Heart left ventricle (tissue), 16 donors: Measurements from ENCODE around the gene YOD1. TPM values are rescaled to one million over a fixed set of nuclear protein-coding genes. Genes with fewer than 3 reads are reported as not detected.

Experiments used
- ATAC-seq, 4 donors: fragments of 200-7000 bp; cut with Tn5 transposase; one replicate each; pipeline ENCODE4 v1.9.1; 2020 to 2022; ENCODE audit warnings: moderate library complexity in 4 of 4, mild to moderate bottlenecking in 3 of 4, moderate number of reproducible peaks in 1 of 4
- DNase-seq, 5 donors: peaks; one replicate each; pipeline ENCODE4 v3.0.0-alpha.2; 2020
- H3K27ac ChIP-seq, 12 donors: fragments of 200-600 bp; sonication (generic) in 4 of 12; one replicate each; pipeline versions ENCODE4 v1.5.0 to v1.8.0; 2016 to 2022; ENCODE audit warnings: mild to moderate bottlenecking in 2 of 12
- H3K27me3 ChIP-seq, 9 donors: fragments of 200-600 bp; sonication (generic) in 2 of 9; one replicate each; pipeline versions ENCODE4 v1.5.1 to v1.8.0; 2016 to 2022; ENCODE audit warnings: mild to moderate bottlenecking in 3 of 9
- H3K36me3 ChIP-seq, 9 donors: fragments of 200-600 bp; sonication (generic) in 2 of 9; one replicate each; pipeline versions ENCODE4 v1.5.0 to v1.8.0; 2018 to 2022; ENCODE audit warnings: mild to moderate bottlenecking in 2 of 9
- H3K4me1 ChIP-seq, 12 donors: fragments of 200-600 bp; sonication (generic) in 4 of 12; one replicate each; pipeline versions ENCODE4 v1.5.0 to v1.8.0; 2016 to 2022; ENCODE audit warnings: mild to moderate bottlenecking in 3 of 12
- H3K4me3 ChIP-seq, 12 donors: fragments of 200-600 bp; sonication (generic) in 4 of 12; one replicate each; pipeline versions ENCODE4 v1.5.0 to v1.8.0; 2017 to 2022; ENCODE audit warnings: mild to moderate bottlenecking in 9 of 12, moderate library complexity in 4 of 12
- H3K9me3 ChIP-seq, 12 donors: fragments of 200-600 bp; sonication (generic) in 4 of 12; one replicate each; pipeline versions ENCODE4 v1.5.0 to v1.8.0; 2016 to 2022; ENCODE audit warnings: mild to moderate bottlenecking in 1 of 12
- CTCF ChIP-seq, 12 donors: fragments of 200-600 bp; sonication (generic) in 4 of 12; IDR thresholded peaks; one replicate each; pipeline versions ENCODE4 v1.5.0 to v1.8.0; 2018 to 2022; ENCODE audit warnings: antibody characterized with exemption in 12 of 12, mild to moderate bottlenecking in 5 of 12
- POLR2A ChIP-seq, 2 donors: fragments of 450-650 bp; IDR thresholded peaks; one replicate each; pipeline ENCODE4 v1.6.1; 2017; ENCODE audit warnings: antibody characterized with exemption in 2 of 2, mild to moderate bottlenecking in 2 of 2, moderate library complexity in 2 of 2
- WGBS, 4 donors: extraction: QIAGEN DNeasy Blood & Tissue Kit in 2 of 4; methylation state at CpG; one replicate each; pipeline versions ENCODE4 v1.1.5 to v1.1.7; 2013 to 2018; 5-methylcytosine and 5-hydroxymethylcytosine counted together
- intact Hi-C, 10 donors: fragments of 100-400 bp; cut with DNase I; formaldehyde crosslinking; loops; one replicate each; pipeline versions ENCODE4 v1.11.1 to v1.14.2; 2022
- polyA plus RNA-seq, 2 donors: library from polyadenylated mRNA; stranded (reverse); fragments of 200-250 nt; gene quantifications; one replicate each; pipeline ENCODE4 v1.2.3, GENCODE V29; 2013
- total RNA-seq, 9 donors: library from RNA; depleted of rRNA in 2 of 9; stranded (reverse); fragments of >200 nt in 2 of 9; fragmentation: NEBNext Ultra II Directional in 3 of 9; extraction: Animal tissue kit (Norgen Biotek cat#: 25700) in 3 of 9; gene quantifications; one replicate each; pipeline versions ENCODE4 v1.1.0 to v1.2.4, GENCODE V29; 2016 to 2023
- donor health status: ischemic (EF 13 %, LVEDD 7.1; RV severe dilation, severe dysfunction).
- donor health status: healthy with polysubstance abuse.
- donor health status: DM: no; HTN: yes; CAD: no.
- donor health status: DM: no; HTN: no; CAD: no.
- donor health status: ischemic (EF 25% LVEDD 6.9; RV normal size, moderate dysfunction).
- donor health status: ischemic (EF 25% LVEDD 5.7; RV mildly dilated, moderate dysfunction).
- donor health status: healthy.
- donor health status: DM: yes; HTN: yes; CAD: no.
- donor health status: ischemic (EF 35%, LVEDD 5.7; RV mildly dilated, moderate dysfunction).
- donor health status: nonischemic (EF 11% LVEDD 7.7; RV severe dilation, severe dysfunction).
- donor health status: DM: yes; HTN: yes; CAD: no.
- donor health status: PGD.
- donor health status: ischemic (EF 29% LVEDD 5.4; RV normal size, mild dysfunction).
- donor health status: nonischemic (EF 23%, LVEDD 6.1; RV moderate dilation, normal function).

Gene YOD1
- total and polyA plus RNA-seq, 11 donors = 1.9 to 7.4 (median 5.8) TPM

DNA sequence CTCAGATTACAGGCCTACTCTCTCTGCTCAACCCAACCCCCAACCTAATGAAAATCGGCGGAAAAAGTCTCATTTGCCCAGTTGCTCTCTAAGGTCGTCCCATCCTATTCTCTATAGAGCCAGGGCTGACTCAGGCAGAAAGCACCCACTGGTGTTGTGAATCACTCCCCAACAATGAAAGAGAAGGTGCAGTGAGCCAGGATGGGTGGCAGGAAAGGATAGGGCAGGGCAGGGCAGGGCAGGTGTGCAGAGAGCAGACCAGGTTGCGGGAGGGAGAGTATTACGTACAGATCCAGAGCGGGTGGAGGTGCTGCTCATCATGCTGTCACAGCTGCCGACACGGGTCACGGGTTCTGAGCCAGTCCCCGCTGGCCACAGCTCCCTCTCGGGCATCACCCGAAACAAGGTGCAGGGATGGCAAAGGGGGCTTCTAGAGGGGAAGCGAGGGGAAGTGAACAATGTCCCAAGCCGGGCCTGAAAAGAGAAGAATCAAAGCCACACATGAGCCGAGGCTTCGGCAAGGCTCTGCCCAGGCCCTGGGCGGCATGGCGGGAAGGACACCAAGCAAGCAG is 23.7 kb downstream of the YOD1 start:
- DNase-seq (no peak), ATAC-seq (no peak)
- peaks cover 0 to 55% (median 31%) of the 10 kb centered on the region in 12 donors for H3K4me1 ChIP-seq
- WGBS, 4 donors = 91 to 96% (median 95%) methylated on average over 18 of the region's 18 CpGs
- H3K27ac ChIP-seq = peak overlapping the region in 1 of 12 donors; percentile 95
- no peak for TF ChIP-seq POLR2A (IDR thresholded peaks at IDR 0.05)
- no peak for TF ChIP-seq CTCF (IDR thresholded peaks at IDR 0.05)
- intact Hi-C loops = no loop called here
- peaks cover 0 to under 1% (median 0%) of the 10 kb centered on the region in 9 donors for H3K27me3 ChIP-seq
- no peaks in the 10 kb centered on the region for H3K36me3 ChIP-seq
- no peaks in the 10 kb centered on the region for H3K9me3 ChIP-seq
- H3K4me3 ChIP-seq = no peak overlapping the region

DNA sequence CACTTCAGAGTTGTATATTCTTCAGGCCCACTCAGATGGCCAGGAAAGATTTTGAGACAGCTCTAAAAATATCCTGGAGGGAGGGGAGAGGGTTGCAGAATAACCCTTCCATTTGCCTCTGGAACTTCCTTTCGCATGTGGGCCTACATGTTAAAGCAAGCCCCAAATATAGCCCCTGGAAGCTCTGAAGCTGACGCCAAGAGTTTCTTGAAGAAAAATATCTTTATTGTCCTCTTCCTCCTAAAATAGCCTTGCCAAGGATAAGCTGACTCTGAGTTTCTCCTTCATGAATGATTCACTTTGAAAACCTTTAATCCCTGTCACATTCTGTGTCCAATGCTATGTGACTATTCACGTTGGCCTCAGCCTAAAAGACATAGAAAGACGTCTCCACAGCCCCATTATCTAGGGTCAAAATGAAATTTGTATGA is 24.9 kb downstream of the YOD1 start:
- Histone ChIP-seq H3K4me1 (peaks cover 0 to 46% (median 31%) of the 10 kb centered on the region in 12 donors), H3K4me3 (peak overlapping the region in 1 of 12 donors; percentile 2), H3K9me3 (no peaks in the 10 kb centered on the region), H3K36me3 (no peaks in the 10 kb centered on the region), H3K27me3 (no peaks in the 10 kb centered on the region), H3K27ac (peak overlapping the region in 11 of 12 donors; percentile 75 to 97 (median 86))
- intact Hi-C loops = no loop called here
- DNase-seq (no peak), ATAC-seq (no peak)
- WGBS, 4 donors = 13 to 33% (median 30%) methylated on average over 4 of the region's 4 CpGs
- TF ChIP-seq CTCF (IDR thresholded peaks at IDR 0.05) = no peak
- TF ChIP-seq POLR2A (IDR thresholded peaks at IDR 0.05) = no peak

DNA sequence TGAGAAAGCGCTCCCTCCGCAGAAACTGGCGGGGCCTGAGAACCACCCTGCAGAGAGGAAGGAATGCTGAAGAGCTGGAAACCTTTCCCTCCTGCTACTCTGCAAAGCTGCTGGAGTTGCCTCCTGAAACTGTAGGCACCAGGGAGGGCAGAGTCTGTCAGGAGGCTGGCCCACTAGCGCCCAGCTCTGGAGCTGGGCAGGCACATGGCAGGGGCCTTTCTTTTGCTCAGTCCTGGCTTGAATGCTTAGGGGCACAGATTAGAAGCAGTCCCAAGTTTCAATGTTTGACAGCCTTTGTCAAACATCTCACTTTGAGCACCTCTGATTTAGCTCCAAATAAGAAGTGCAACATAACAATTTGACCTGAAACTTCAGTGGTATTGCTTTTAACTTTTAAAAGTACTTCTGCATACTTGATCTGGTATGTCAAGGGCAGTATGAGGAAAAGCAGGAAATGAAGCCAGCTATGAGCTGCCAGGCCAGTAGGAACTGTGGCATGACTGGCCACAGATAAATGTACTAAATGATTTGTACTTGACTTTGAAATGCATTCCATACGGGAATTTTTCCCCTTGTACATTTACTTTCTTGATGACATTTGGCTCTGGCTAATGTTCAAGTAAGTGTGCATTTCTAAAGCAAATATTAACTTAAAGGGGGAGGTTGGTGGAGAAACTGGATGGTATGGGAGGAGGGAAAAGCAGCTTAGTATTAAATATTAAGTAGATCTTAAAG is 25.7 kb downstream of the YOD1 start:
- H3K27me3 ChIP-seq = no peaks in the 10 kb centered on the region
- intact Hi-C loops = no loop called here
- DNase-seq (peak in 3 of 5 donors; percentile 19 to 57 (median 46)), ATAC-seq (peak; percentile 65 to 81 (median 66))
- no peaks in the 10 kb centered on the region for H3K9me3 ChIP-seq
- no peaks in the 10 kb centered on the region for H3K36me3 ChIP-seq
- H3K4me1 ChIP-seq = peaks cover 0 to 46% (median 31%) of the 10 kb centered on the region in 12 donors
- TF ChIP-seq CTCF (IDR thresholded peaks at IDR 0.05) = no peak
- TF ChIP-seq POLR2A (IDR thresholded peaks at IDR 0.05) = no peak
- peak overlapping the region in 1 of 12 donors; percentile 2 for H3K4me3 ChIP-seq
- peak overlapping the region; percentile 75 to 97 (median 86) for H3K27ac ChIP-seq
- WGBS, 4 donors = 20 to 31% (median 23%) methylated on average over 5 of the region's 5 CpGs
